Naive thymus-derived CD4-positive, alpha-beta T cell (primary cell): ENCODE data around the gene STX18. TPM values are rescaled to one million over a fixed set of nuclear protein-coding genes. Genes with fewer than 3 reads are reported as not detected.
A peak's percentile ranks its signal among the peaks of the same experiment; 100 is the strongest.

Experiments
- ATAC-seq: fragments of 150-1000 bp; cut with Tn5 transposase; 2 replicates; pipeline ENCODE4 v1.10.0; 2021; ENCODE audit warnings: mild to moderate bottlenecking, moderate library complexity
- CTCF ChIA-PET: fragments of 350-600 bp; sonication (Branson Sonifier 250); formaldehyde crosslinking; loops from one replicate; lab custom pipeline; 2021; ENCODE audit warnings: antibody characterized with exemption; lab: Charles Lee
- POLR2A ChIA-PET: fragments of 350-600 bp; sonication (Branson Sonifier 250); formaldehyde crosslinking; loops from one replicate; lab custom pipeline; 2021; ENCODE audit warnings: antibody characterized with exemption, inconsistent platforms; lab: Charles Lee
- DNase-seq, 9 donors: peaks; one replicate each; pipeline versions ENCODE4 v3.0.0 to v3.0.0-alpha.2; 2020 to 2022; ENCODE audit warnings: mixed read lengths in 1 of 9
- H3K27ac ChIP-seq: one replicate; pipeline ENCODE4 v1.7.0; 2013; ENCODE audit warnings: mild to moderate bottlenecking, low read depth, low read length, moderate library complexity
- H3K27me3 ChIP-seq, 2 donors: one replicate each; pipeline ENCODE4 v1.7.0; 2013; ENCODE audit warnings: low read length in 2 of 2, mild to moderate bottlenecking in 2 of 2, moderate library complexity in 2 of 2; ENCODE audit not compliant: control insufficient read depth in 2 of 2, insufficient read depth in 2 of 2
- H3K36me3 ChIP-seq, 3 experiments: 1 replicate in 2 of 3; 2 replicates in 1 of 3; pipeline ENCODE4 v1.7.0; 2013; ENCODE audit warnings: low read length in 3 of 3, mild to moderate bottlenecking in 3 of 3, moderate library complexity in 1 of 3; ENCODE audit not compliant: insufficient read depth in 3 of 3, control insufficient read depth in 2 of 3
- H3K4me1 ChIP-seq, 2 donors: one replicate each; pipeline ENCODE4 v1.7.0; 2013; ENCODE audit warnings: low read length in 2 of 2, mild to moderate bottlenecking in 2 of 2, moderate library complexity in 1 of 2; ENCODE audit not compliant: control insufficient read depth in 2 of 2, insufficient read depth in 2 of 2
- H3K4me3 ChIP-seq: 2 replicates; pipeline ENCODE4 v1.7.0; 2013; ENCODE audit warnings: mild to moderate bottlenecking, low read length
- H3K9me3 ChIP-seq, 3 experiments: 1 replicate in 2 of 3; 2 replicates in 1 of 3; pipeline ENCODE4 v1.7.0; 2013; ENCODE audit warnings: low read length in 3 of 3; ENCODE audit not compliant: control insufficient read depth in 2 of 3
- H3K27ac Mint-ChIP-seq, 9 donors: one replicate each; pipeline ENCODE4 v1.8.0; 2020 to 2022; ENCODE audit warnings: mixed read lengths in 9 of 9, mild to moderate bottlenecking in 8 of 9, moderate library complexity in 5 of 9, inconsistent platforms in 2 of 9
- H3K27me3 Mint-ChIP-seq, 5 donors: one replicate each; pipeline ENCODE4 v1.8.0; 2021 to 2022; ENCODE audit warnings: mixed read lengths in 5 of 5, mild to moderate bottlenecking in 1 of 5
- H3K36me3 Mint-ChIP-seq, 5 donors: one replicate each; pipeline ENCODE4 v1.8.0; 2020 to 2022; ENCODE audit warnings: mixed read lengths in 5 of 5, mild to moderate bottlenecking in 3 of 5, inconsistent platforms in 1 of 5
- H3K4me1 Mint-ChIP-seq, 7 donors: one replicate each; pipeline ENCODE4 v1.8.0; 2020 to 2022; ENCODE audit warnings: mixed read lengths in 7 of 7, mild to moderate bottlenecking in 3 of 7, inconsistent platforms in 1 of 7
- H3K4me3 Mint-ChIP-seq, 10 donors: one replicate each; pipeline ENCODE4 v1.8.0; 2020 to 2022; ENCODE audit warnings: mild to moderate bottlenecking in 10 of 10, mixed read lengths in 10 of 10, moderate library complexity in 6 of 10, inconsistent platforms in 2 of 10
- H3K9me3 Mint-ChIP-seq, 11 donors: one replicate each; pipeline ENCODE4 v1.8.0; 2020 to 2022; ENCODE audit warnings: mixed read lengths in 11 of 11, mild to moderate bottlenecking in 4 of 11, inconsistent platforms in 1 of 11, moderate library complexity in 1 of 11
- intact Hi-C, 2 donors: fragments of 100-400 bp; cut with micrococcal nuclease; formaldehyde crosslinking; loops; one replicate each; pipeline ENCODE4 v1.15.1; 2023
- polyA plus RNA-seq, 2 donors: library from polyadenylated mRNA; unstranded; fragments of 300-500 nt; fragmentation: Illumina TruSeq; gene quantifications; one replicate each; pipeline ENCODE4 v1.2.3, GENCODE V29; 2021
- total RNA-seq, 6 experiments: library from RNA in 5 of 6; stranded (reverse) in 5 of 6; gene quantifications; 1 replicate in 5 of 6; 2 replicates in 1 of 6; pipeline ENCODE4 v1.2.3 and lab custom pipeline; 2021 to 2026

STX18 gene
- total and polyA plus RNA-seq, 7 experiments from 2014 or later = 16.3 to 28.0 (median 22.7) TPM

DNA sequence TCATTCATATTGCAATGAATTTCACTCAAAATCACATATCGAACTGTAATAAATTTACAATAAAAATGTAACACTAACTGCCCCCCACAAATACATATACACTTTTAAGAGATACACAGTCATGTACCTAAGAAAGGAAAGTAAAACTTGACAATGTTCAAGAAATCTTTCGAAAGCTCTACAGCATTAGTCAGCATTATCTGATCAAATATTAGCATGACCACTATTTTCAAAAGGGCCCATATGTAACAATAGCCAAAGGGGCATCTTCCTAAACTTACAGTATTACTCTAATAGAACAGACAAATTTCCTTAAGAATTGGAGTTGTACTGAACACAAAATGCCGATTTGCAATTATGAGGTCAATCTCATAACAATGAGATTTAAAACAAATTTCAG, 51.8 kb downstream of the STX18 start:
- Mint-ChIP-seq H3K36me3 (peaks cover 0 to 5% (median 0%) of the 10 kb centered on the region in 5 donors), H3K27me3 (no peaks in the 10 kb centered on the region), H3K4me1 (peaks cover 5 to 18% (median 11%) of the 10 kb centered on the region in 7 donors), H3K4me3 (no peak overlapping the region), H3K27ac (no peak overlapping the region), H3K9me3 (no peaks in the 10 kb centered on the region)
- intact Hi-C loops = no loop called here
- no peak for ATAC-seq
- Histone ChIP-seq H3K4me3 (no peak overlapping the region), H3K9me3 (no peaks in the 10 kb centered on the region), H3K36me3 (no peaks in the 10 kb centered on the region), H3K27me3 (no peaks in the 10 kb centered on the region), H3K27ac (no peak overlapping the region), H3K4me1 (no peaks in the 10 kb centered on the region)
- ChIA-PET POLR2A (no interaction called here), CTCF (no interaction called here)
- DNase-seq = no peak

DNA sequence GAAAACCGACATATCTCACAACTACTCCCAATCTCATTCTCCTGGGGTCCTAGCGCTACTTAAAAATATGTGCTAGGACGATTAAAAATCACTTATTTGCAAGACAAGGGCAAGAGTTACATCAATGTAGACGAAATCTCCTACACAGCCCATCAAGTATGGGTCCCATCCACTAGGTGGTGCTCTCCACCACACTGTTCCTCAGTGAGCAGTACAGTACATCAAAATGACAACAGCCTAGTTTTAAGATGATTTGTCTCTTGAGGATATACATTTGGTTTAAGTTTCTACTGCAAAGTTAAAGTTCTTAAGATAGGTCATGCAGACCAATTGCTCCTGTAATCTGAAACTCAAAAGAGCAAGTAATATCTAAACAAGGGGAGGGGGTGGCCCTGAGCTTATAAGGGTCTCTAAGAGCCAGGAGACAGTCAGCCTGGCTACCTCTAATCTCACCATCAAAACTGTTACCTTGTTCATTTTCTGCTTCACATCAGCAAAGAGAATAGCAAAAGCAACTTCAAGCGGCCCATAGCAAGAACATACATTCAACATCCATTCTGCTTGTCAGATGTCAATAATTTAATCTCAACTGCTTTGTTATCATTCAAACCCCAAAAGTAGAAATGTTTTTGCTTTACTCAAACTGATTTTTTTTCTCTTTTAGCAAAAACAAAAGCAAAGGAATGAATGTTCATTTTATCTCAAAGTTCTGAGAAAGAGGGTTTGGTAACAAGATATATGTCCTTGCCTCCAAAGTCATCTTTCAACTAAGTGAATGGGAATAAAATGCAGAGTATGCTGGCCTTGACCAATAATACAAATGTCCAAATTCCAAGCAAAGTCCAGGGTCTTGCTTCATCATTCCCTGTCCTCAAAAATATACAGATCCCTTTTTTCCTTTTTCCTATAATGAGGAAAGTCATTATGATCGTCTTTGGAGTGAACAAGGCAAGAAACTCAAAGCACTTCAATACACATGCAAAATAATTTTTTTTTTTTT, 53.1 kb downstream of the STX18 start:
- Mint-ChIP-seq H3K36me3 (peaks cover 0 to 5% (median 0%) of the 10 kb centered on the region in 5 donors), H3K9me3 (no peaks in the 10 kb centered on the region), H3K4me3 (no peak overlapping the region), H3K27me3 (no peaks in the 10 kb centered on the region), H3K27ac (no peak overlapping the region), H3K4me1 (peaks cover 2 to 18% (median 8%) of the 10 kb centered on the region in 7 donors)
- DNase-seq (peak; percentile 29 to 65 (median 56)), ATAC-seq (peak; percentile 97)
- Histone ChIP-seq H3K27ac (no peak overlapping the region), H3K4me3 (no peak overlapping the region), H3K4me1 (no peaks in the 10 kb centered on the region), H3K36me3 (no peaks in the 10 kb centered on the region), H3K9me3 (no peaks in the 10 kb centered on the region), H3K27me3 (no peaks in the 10 kb centered on the region)
- POLR2A ChIA-PET = no interaction called here
- intact Hi-C loops = loop anchor here (1.0 to 10.0 kb wide), 8 partner anchors 54 to 1762 kb away; partner anchors contain the start of gene STX18 (in 1 of the 2)
- CTCF ChIA-PET = interaction anchor here (0.7 to 1.3 kb wide), 4 partner anchors 24 to 86 kb away, joined by 3 read pairs; no protein-coding TSS in a partner anchor

- DNase-seq (no peak), ATAC-seq (no peak)
- Histone ChIP-seq H3K27ac (no peak overlapping the region), H3K9me3 (no peaks in the 10 kb centered on the region), H3K4me3 (no peak overlapping the region), H3K27me3 (no peaks in the 10 kb centered on the region), H3K4me1 (no peaks in the 10 kb centered on the region), H3K36me3 (no peaks in the 10 kb centered on the region)
- intact Hi-C loops = loop anchor here (5.0 to 10.0 kb wide), 4 partner anchors 55 to 1328 kb away; partner anchors contain the start of gene STX18 (in 1 of the 2)
- no peaks in the 10 kb centered on the region for H3K27me3 Mint-ChIP-seq
- ChIA-PET CTCF (interaction anchor here (0.8 to 1.2 kb wide), 2 partner anchors 51 to 88 kb away, joined by 3 to 4 read pairs; no protein-coding TSS in a partner anchor), POLR2A (no interaction called here)
- peaks cover 0 to 8% (median 0%) of the 10 kb centered on the region in 5 donors for H3K36me3 Mint-ChIP-seq
- no peak overlapping the region for H3K4me3 Mint-ChIP-seq
- no peaks in the 10 kb centered on the region for H3K9me3 Mint-ChIP-seq
- peaks cover 0 to 28% (median 18%) of the 10 kb centered on the region in 7 donors for H3K4me1 Mint-ChIP-seq
- peak overlapping the region in 1 of 9 donors; percentile 18 for H3K27ac Mint-ChIP-seq
Observed at GRCh38 chr4:4486969-4487368, 54.9 kb downstream of the STX18 start.

DNA sequence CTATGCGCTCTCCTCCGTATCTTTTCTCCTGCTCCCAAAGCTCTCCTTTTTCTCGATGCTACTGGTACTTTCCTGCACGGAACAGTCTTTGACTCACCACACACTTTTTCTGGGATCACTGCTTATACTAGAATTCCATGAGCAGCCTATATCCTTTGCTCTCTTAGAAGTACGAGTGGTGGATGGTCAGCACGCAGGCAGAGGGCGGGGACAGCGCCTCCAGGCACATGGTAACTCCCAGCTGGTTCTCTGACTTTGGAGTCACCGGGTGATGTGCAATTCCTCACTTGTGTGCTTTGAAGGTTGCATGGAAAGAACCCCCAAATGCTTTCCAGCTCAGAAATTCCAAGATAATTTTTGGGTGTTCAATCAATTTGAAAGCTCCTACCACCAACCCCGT, 56.0 kb downstream of the STX18 start:
- peaks cover 0 to 30% (median 23%) of the 10 kb centered on the region in 7 donors for H3K4me1 Mint-ChIP-seq
- H3K9me3 Mint-ChIP-seq = no peaks in the 10 kb centered on the region
- POLR2A ChIA-PET = no interaction called here
- no peaks in the 10 kb centered on the region for H3K9me3 ChIP-seq
- no peaks in the 10 kb centered on the region for H3K36me3 ChIP-seq
- no peak overlapping the region for H3K27ac ChIP-seq
- CTCF ChIA-PET = no interaction called here
- H3K27me3 ChIP-seq = no peaks in the 10 kb centered on the region
- no peak overlapping the region for H3K4me3 Mint-ChIP-seq
- DNase-seq = no peak
- H3K4me3 ChIP-seq = no peak overlapping the region
- no peaks in the 10 kb centered on the region for H3K27me3 Mint-ChIP-seq
- H3K36me3 Mint-ChIP-seq = peaks cover 0 to 10% (median 0%) of the 10 kb centered on the region in 5 donors
- intact Hi-C loops = loop anchor here (5.0 to 10.0 kb wide), 4 partner anchors 56 to 1329 kb away; partner anchors contain the start of gene STX18 (in 1 of the 2)
- no peaks in the 10 kb centered on the region for H3K4me1 ChIP-seq
- no peak for ATAC-seq
- H3K27ac Mint-ChIP-seq = no peak overlapping the region

DNA sequence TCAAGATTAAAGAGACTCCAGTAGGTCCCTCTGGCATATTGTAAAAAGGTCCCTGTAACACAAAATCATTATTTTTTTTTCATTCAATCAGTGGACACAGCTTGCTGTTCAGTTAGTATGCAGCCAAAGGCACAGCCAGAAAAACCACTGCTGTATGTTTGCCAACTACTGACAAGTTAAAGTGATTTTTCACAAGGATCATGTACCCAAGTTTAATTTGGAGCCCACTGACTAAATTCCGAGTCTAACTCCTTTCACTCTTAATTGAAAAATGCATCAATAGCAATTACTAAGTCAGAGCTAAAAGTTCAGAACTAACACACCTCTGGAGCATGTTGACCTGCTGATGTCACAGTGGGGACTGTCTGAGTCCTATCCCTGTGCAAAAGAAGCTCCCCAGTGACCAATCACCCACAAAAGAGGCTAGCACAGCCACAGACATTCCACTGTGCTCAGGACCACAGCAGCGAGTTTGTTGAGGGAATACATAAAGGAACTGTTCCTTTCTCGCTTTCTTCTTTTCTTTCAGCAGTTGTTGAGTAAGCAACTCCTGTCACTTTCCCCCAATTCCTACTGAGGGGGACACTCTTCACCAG, 60.4 kb downstream of the STX18 start:
- Mint-ChIP-seq H3K4me3 (no peak overlapping the region), H3K27ac (peak overlapping the region in 2 of 9 donors; percentile 3 to 11), H3K36me3 (peaks cover 0 to 17% (median 4%) of the 10 kb centered on the region in 5 donors), H3K9me3 (no peaks in the 10 kb centered on the region), H3K27me3 (no peaks in the 10 kb centered on the region), H3K4me1 (peaks cover 0 to 43% (median 25%) of the 10 kb centered on the region in 7 donors)
- Histone ChIP-seq H3K36me3 (no peaks in the 10 kb centered on the region), H3K9me3 (no peaks in the 10 kb centered on the region), H3K4me1 (no peaks in the 10 kb centered on the region), H3K4me3 (no peak overlapping the region), H3K27ac (no peak overlapping the region), H3K27me3 (no peaks in the 10 kb centered on the region)
- ChIA-PET CTCF (no interaction called here), POLR2A (no interaction called here)
- intact Hi-C loops = loop anchor here in 1 of 2 donors (10.0 kb wide), 1 partner anchor 1333 kb away; no protein-coding TSS in a partner anchor
- DNase-seq (no peak), ATAC-seq (no peak)

GRCh38 chr4:4480685-4481398, 61.0 kb downstream of the STX18 start:
- Mint-ChIP-seq H3K4me1 (peaks cover 0 to 43% (median 25%) of the 10 kb centered on the region in 7 donors), H3K27me3 (no peaks in the 10 kb centered on the region), H3K36me3 (peaks cover 0 to 14% (median 4%) of the 10 kb centered on the region in 5 donors), H3K27ac (no peak overlapping the region), H3K9me3 (no peaks in the 10 kb centered on the region), H3K4me3 (no peak overlapping the region)
- DNase-seq (no peak), ATAC-seq (no peak)
- H3K9me3 ChIP-seq = no peaks in the 10 kb centered on the region
- no peaks in the 10 kb centered on the region for H3K4me1 ChIP-seq
- intact Hi-C loops = loop anchor here in 1 of 2 donors (10.0 kb wide), 1 partner anchor 1334 kb away; no protein-coding TSS in a partner anchor
- no peaks in the 10 kb centered on the region for H3K36me3 ChIP-seq
- no peaks in the 10 kb centered on the region for H3K27me3 ChIP-seq
- H3K27ac ChIP-seq = no peak overlapping the region
- ChIA-PET CTCF (no interaction called here), POLR2A (no interaction called here)
- H3K4me3 ChIP-seq = no peak overlapping the region
